Tibial artery (tissue), 4 donors: ENCODE results near the gene EXTL1.

ENCODE experiments used
- DNase-seq, 2 donors: peaks; one replicate each; pipeline ENCODE4 v3.0.0-alpha.2; 2019
- H3K27ac ChIP-seq, 2 donors: fragments of 200-600 bp; sonication (generic) in 1 of 2; 1 replicate in 1 of 2; 2 replicates in 1 of 2; pipeline ENCODE4 v1.5.1; 2018 to 2019; ENCODE audit warnings: mild to moderate bottlenecking in 1 of 2
- H3K27me3 ChIP-seq, 2 donors: fragments of 200-600 bp; sonication (generic) in 1 of 2; one replicate each; pipeline versions ENCODE4 v1.5.1 to v1.6.0; 2016 to 2019
- H3K36me3 ChIP-seq, 3 donors: fragments of 200-600 bp; sonication (generic) in 2 of 3; one replicate each; pipeline ENCODE4 v1.5.1; 2016 to 2019; ENCODE audit warnings: mild to moderate bottlenecking in 2 of 3
- H3K4me1 ChIP-seq, 4 donors: fragments of 200-600 bp; sonication (generic) in 2 of 4; 1 replicate in 3 of 4; 2 replicates in 1 of 4; pipeline ENCODE4 v1.5.1; 2016 to 2019
- H3K4me3 ChIP-seq, 2 donors: fragments of 200-600 bp; sonication (generic) in 1 of 2; 1 replicate in 1 of 2; 2 replicates in 1 of 2; pipeline ENCODE4 v1.5.1; 2018 to 2019; ENCODE audit warnings: mild to moderate bottlenecking in 2 of 2
- H3K9me3 ChIP-seq, 3 donors: fragments of 200-600 bp; sonication (generic) in 1 of 3; one replicate each; pipeline ENCODE4 v1.5.1; 2016 to 2019
- CTCF ChIP-seq, 2 experiments: fragments of 200-600 bp in 1 of 2; fragments of 450-650 bp in 1 of 2; IDR thresholded peaks; one replicate each; pipeline ENCODE4 v1.5.1; 2017 to 2019; ENCODE audit warnings: antibody characterized with exemption in 2 of 2, mild to moderate bottlenecking in 1 of 2, moderate library complexity in 1 of 2
- intact Hi-C: fragments of 100-400 bp; cut with DNase I; formaldehyde crosslinking; loops from one replicate; pipeline ENCODE4 v1.15.0; 2023; ENCODE audit warnings: low total_unique reads

Gene EXTL1

GRCh38 chr1:26077524-26077923 lies 55.9 kb downstream of the EXTL1 start:
- intact Hi-C loops: no loop called here
- no peak overlapping the region for H3K4me3 ChIP-seq
- no peak for DNase-seq
- no peaks in the 10 kb centered on the region for H3K36me3 ChIP-seq
- no peak overlapping the region for H3K27ac ChIP-seq
- peaks cover 0 to 42% of the 10 kb centered on the region in 2 donors for H3K27me3 ChIP-seq
- no peaks in the 10 kb centered on the region for H3K9me3 ChIP-seq
- H3K4me1 ChIP-seq: no peaks in the 10 kb centered on the region
- TF ChIP-seq CTCF (IDR thresholded peaks at IDR 0.05): no peak

DNA sequence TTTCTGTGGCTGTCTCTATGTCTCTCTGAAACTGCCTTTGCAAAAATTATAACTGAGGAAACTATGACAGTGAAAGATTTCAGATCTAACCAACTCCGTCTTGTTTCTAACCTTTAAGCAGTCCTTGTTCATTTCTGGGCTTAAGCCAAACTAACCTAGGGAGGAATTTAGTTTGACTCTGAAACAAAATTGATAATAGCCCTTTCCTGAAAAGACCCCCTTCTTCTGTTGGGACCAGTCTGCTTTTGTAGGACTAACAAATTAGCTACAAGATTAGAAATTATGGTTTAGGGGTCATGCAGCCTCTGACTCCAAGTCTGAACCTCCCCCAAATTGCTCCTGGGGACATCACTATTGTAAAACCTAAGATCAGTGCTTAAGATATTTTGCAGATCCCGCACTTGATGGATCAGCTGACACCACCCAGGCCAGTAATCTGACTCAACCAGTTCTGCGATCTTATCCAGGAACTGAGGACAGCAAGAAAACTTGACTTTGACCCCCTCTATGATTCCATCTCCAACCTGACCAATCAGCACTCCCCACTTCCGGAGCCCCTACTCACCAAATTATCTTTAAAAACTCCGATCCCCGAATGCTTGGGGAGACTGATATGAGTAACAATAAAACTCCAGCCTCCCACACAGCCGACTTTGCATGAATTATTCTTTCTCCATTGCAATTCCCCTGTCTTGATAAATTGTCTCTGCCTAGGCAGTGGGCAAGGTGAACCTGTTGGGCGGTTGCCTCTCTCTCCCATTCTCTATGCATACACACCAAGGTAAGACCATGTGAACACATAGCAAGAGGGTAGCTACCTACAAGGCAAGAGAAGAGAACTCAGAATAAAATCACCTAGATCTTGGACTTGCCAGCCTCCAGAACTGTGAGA lies 57.0 kb downstream of the EXTL1 start:
- no peaks in the 10 kb centered on the region for H3K36me3 ChIP-seq
- no peak for DNase-seq
- peaks cover 0 to 41% of the 10 kb centered on the region in 2 donors for H3K27me3 ChIP-seq
- no peaks in the 10 kb centered on the region for H3K9me3 ChIP-seq
- H3K27ac ChIP-seq: no peak overlapping the region
- no peak overlapping the region for H3K4me3 ChIP-seq
- no peak for TF ChIP-seq CTCF (IDR thresholded peaks at IDR 0.05)
- intact Hi-C loops: no loop called here
- no peaks in the 10 kb centered on the region for H3K4me1 ChIP-seq

DNA sequence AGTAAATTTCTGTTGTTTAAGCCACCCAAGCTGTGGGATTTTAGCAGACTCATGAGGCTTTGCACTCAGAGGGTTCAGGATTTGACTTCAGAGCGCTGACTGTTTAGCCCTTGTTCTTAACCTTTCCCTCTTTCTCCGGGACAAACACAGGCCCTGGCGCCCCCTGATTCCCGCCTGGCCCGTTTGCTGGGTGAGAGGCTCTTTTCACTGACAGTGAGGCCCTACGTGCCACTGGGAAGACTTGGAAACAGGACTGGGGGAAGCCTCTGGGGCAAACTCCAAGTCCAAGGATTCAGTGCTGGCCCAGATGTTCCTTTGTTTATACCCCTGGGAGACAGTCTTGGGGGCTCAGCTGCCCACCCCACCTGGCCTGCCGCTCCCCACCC lies 57.6 kb downstream of the EXTL1 start:
- Histone ChIP-seq H3K4me3 (no peak overlapping the region), H3K4me1 (no peaks in the 10 kb centered on the region), H3K9me3 (no peaks in the 10 kb centered on the region), H3K36me3 (no peaks in the 10 kb centered on the region), H3K27me3 (peaks cover 0 to 39% of the 10 kb centered on the region in 2 donors), H3K27ac (no peak overlapping the region)
- no peak for TF ChIP-seq CTCF (IDR thresholded peaks at IDR 0.05)
- no peak for DNase-seq
- intact Hi-C loops: no loop called here

- no peak overlapping the region for H3K4me3 ChIP-seq
- intact Hi-C loops: no loop called here
- DNase-seq: no peak
- no peak overlapping the region for H3K27ac ChIP-seq
- no peak for TF ChIP-seq CTCF (IDR thresholded peaks at IDR 0.05)
- H3K27me3 ChIP-seq: peaks cover 0 to 42% of the 10 kb centered on the region in 2 donors
- no peaks in the 10 kb centered on the region for H3K36me3 ChIP-seq
- no peaks in the 10 kb centered on the region for H3K4me1 ChIP-seq
- H3K9me3 ChIP-seq: no peaks in the 10 kb centered on the region
These were observed 58.6 kb downstream of the EXTL1 start for GRCh38 chr1:26079960-26080814.

DNA sequence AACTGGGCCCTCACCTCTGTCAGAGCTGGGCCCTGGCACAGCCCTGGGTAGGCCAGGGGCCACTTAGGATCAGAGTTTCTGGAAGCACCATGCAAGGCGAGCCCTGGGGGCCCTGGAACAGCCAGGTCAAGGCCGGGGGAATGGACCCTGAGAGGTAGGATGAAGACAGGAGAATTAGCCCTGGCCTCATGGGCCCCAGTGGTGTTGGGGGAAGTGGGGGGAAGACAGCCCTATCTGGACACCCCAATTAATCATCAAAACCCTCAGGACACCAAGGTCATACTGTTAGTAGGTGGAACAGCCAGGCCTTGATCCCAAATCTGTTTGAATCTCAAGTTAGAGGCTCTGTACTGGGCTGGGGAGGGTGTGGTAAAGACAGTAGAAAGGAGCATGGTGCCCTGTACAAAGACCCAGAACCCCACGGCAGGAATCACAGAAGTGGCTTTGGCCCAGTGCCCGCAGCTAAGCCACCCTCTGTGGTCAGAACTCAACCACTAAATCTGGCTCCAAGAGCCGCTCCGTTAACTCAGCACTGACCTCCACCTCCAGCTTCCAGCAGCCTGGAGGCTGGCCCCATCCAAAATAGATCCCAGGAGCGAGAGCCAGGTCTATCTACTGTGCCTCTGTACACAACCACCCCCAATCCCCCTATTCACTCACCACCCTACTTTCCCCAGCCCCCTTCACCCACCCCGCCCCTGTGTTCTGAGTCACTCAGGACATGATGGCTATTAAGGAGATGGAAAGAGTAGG lies 59.9 kb downstream of the EXTL1 start:
- DNase-seq: no peak
- intact Hi-C loops: no loop called here
- TF ChIP-seq CTCF (IDR thresholded peaks at IDR 0.05): no peak
- Histone ChIP-seq H3K27ac (no peak overlapping the region), H3K27me3 (peaks cover 0 to 37% of the 10 kb centered on the region in 2 donors), H3K4me1 (no peaks in the 10 kb centered on the region), H3K4me3 (no peak overlapping the region), H3K9me3 (no peaks in the 10 kb centered on the region), H3K36me3 (no peaks in the 10 kb centered on the region)
